Stimulated activated CD8-positive, alpha-beta memory T cell treated with anti-CD3 and anti-CD28 coated beads, Interleukin-15, amount 100 ng/mL, for 4 hours (primary cell): ENCODE results near the gene METTL25B.

Experiments
- DNase-seq, 2 donors: peaks; one replicate each; pipeline ENCODE4 v3.0.0-alpha.2; 2020; ENCODE audit warnings: low read depth in 2 of 2

METTL25B gene

DNA sequence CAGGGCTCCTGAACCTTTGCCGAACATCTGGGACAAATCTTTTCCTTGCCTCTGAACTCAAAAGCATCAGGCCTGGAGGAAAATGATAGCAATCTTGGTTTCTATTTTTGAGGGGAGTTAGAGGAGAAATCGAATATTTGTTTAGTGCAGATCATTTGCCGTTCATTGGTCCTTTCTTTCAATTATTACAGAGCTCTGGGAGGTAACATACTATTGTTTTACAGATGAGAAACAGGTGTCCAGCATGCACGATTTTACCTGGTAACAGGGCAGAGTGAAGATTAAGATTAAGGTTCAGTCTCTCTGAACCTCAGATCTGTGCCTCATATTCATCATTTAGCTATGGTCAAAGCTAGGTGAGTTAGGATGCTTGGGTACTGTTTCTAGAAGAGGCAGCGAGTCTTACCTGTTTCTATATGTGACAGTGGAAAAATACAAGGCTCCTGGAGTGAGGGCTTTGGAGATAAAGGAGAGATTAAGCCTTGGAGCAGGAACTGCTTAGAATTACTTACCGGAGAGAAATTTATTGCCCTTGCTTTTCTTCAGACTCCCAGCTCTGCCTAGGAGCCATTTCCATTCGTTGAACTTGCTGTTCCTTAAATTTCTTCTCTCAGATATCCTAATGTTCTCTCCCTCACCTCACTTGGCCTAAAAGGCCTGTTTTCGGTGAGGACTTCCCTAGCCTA, 40.5 kb downstream of the METTL25B start:
- DNase-seq: no peak

DNA sequence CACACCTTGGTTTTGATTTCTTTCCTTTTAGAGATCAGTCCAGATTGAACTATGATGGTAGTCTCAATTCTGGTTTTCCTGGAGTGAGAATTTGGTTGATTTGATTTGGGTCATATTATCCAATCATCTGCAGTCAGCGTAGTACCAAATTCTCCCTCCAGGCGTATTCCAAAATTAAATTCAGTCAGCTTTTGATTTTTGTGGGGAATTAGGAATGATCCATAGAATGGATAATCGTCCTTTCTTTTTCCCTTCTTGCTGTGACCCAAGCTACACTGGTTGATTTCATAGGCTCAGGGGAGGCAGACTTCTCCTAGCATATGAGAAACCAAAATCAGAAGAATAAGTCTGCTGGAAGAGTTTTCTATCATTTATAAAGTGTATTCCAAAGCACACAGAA, 44.0 kb downstream of the METTL25B start:
- no peak for DNase-seq

DNA sequence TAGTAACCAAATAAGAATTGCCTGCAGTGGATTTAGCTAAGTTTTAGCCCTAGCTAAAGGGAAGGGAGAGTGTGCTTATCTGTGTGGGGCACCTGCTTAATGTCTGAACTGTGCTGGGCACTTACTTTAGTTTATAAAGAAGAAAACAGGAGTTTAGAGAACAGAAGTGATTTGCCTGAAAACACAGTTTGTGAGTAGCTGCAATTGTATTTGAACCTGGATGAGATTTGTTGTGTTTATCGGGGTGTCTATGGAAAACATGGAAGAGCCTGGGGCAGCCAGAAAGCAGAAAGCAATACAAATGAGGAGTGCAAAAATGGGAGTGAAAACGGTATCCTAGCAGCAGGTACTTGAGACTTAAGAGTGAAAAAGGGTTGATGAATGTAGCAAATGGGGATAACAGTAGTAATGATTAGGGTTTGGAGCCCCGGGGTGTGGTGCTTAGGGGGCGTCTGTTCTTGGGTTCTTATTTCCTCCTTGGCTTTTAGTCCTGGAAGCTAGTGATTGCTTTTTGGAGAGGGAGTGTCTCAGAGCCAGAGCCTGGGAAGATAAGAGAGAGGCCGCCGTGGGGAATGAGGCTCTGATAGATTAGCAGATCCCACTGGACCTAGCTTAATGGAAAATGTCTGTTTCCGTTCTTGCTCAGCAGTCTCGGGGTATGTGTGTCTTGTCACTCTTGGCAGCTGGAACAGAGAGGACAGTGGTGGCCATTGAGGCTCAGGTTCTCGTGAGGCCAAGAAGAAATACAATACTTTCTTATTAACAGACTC, 44.6 kb downstream of the METTL25B start:
- no peak for DNase-seq

DNA sequence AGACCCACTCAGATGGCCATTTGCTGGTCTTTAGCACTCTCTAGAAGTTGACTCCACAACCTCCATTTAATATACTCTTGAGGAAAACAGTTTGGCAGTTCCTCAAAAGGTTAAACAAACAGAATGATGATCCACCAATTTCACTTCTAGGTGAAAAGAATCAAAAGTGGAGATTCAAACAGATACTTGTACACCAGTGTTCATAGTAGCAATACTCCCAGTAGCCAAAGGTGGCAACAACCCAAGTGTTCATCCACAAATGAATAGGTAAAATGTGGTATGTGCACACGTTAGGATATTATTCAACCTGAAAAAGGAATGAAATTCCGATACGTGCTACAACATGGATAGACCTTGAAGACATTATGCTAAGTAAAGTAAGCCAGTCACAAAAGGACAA, 45.3 kb downstream of the METTL25B start:
- no peak for DNase-seq

DNA sequence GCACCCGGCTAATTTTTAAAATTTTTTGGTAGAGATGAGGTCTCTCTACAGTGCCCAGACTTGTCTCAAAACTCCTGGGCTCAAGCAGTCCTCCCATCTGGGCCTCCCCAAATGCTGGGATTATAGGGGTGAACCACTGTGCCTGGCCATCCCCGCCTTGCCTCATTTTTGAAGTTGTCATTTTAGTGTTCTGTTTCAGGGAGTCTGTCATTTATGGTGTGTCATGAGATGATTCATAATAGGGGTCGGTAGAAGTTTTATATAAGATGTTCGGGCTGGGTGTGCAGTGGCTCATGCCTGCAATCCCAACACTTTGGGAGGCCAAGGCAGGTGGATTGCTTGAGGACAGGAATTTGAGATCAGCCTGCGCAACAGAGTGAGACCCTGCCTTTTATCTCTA, 47.5 kb downstream of the METTL25B start:
- DNase-seq: no peak

DNA sequence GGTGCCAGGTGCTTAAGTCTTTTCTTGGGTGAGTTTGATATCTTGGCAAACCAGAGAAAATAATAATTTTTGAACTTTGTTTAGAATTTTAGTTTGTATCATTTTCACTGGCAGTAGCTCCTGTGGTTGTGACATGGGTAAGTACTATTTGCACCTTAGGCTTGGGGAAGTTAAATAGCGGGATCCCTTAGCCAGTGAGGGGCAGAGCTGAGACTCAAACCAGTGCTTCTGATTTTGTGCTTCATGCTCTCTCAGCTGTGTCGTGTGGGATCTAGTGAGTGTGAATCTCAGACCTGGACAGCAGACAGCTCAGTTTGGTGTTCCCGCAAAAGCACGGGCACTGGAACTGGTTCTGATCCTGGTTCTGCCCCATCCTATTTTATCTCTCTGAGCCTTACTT, 48.7 kb downstream of the METTL25B start:
- no peak for DNase-seq

DNA sequence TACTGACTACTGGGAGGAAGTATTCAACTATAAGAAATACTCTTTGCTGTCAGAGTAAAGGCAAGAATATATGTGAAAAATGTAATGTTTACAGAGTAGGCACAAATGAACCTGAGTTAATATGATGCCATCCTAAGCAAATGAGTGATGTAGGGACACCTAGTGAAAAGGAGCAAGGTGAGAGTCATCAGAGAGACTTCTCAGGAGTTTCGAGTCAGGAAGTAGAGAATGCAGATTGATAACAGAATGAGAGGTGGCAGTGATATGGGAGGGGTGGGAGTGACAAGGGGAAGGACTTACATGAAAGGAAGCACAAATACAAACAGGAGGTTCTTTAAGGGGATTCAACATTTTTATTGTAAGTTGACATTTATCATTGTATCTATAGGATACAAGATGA, 49.3 kb downstream of the METTL25B start:
- DNase-seq: no peak

DNA sequence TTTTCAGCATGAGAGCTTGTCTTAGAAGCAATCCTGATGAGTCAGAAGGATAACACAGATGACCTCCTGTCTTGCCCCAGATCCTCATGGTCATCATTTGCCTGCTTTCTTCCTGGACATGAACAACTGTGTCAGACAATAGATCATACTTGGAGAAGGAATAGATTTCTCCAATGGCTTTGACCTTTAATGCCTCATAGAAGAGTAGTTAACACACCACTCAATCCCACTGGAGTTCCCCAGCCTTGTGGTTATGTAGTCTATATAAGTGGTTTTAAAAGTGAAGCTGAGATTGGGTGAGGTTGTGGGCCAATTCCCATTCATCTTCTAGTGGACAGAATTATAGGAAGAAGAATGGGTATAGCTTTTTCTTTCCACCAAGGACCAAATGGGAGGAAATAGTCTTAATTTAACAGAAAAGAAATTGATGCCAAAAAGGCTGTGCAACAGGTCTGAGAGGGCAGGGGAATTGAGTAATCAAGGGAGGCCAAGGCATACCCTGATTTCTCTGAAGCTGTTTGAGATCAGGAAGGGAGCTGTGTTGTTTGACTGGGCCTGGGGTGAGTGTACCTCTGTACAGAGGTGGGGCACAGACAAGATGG, 53.4 kb downstream of the METTL25B start:
- no peak for DNase-seq

DNA sequence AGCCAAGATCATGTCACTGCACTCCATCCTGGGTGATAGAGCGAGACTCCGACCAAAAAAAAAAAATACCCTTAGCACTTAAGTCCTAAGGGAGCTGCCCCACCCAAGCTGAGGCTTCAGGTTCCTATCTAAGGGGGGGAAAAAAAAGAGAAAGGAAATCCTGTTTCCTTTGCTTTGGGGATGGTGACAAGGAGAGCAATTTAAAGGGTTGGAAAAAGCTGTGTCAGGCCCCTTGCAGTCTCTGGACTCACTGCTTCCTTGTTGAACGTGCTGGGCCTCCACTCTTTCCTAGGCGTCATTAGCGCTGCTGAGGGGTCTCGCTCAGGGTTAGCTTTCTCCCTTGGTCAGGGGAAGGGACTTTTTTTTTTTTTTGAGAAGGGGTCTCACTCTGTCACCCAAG, 57.2 kb downstream of the METTL25B start:
- DNase-seq: no peak
